CD4-positive, CD25-positive, alpha-beta regulatory T cell (primary cell): ENCODE results near the gene LTC4S. TPM values are rescaled to one million over a fixed set of nuclear protein-coding genes. Genes with fewer than 3 reads are reported as not detected.

Source experiments
- ATAC-seq, 2 donors: fragments of 150-1000 bp; cut with Tn5 transposase; one replicate each; pipeline ENCODE4 v1.10.0; 2021; ENCODE audit warnings: low read depth in 2 of 2, moderate number of reproducible peaks in 2 of 2, moderate library complexity in 1 of 2
- DNase-seq, 3 donors: peaks; one replicate each; pipeline versions ENCODE4 v3.0.0 to v3.0.0-alpha.2; 2012 to 2022; ENCODE audit warnings: mixed read lengths in 1 of 3
- H3K27ac ChIP-seq: one replicate; pipeline ENCODE4 v1.7.0; 2013; ENCODE audit warnings: mild to moderate bottlenecking, low read length; ENCODE audit not compliant: insufficient read depth, poor library complexity, severe bottlenecking
- H3K27me3 ChIP-seq: one replicate; pipeline ENCODE4 v1.7.0; 2013; ENCODE audit warnings: low read length; ENCODE audit not compliant: control insufficient read depth, insufficient read depth
- H3K36me3 ChIP-seq: one replicate; pipeline ENCODE4 v1.7.0; 2013; ENCODE audit warnings: mild to moderate bottlenecking, low read length, moderate library complexity; ENCODE audit not compliant: control insufficient read depth, insufficient read depth
- H3K4me1 ChIP-seq: 2 replicates; pipeline ENCODE4 v1.7.0; 2013; ENCODE audit warnings: mild to moderate bottlenecking, low read length; ENCODE audit not compliant: insufficient read depth, control insufficient read depth, poor library complexity, severe bottlenecking
- H3K4me3 ChIP-seq: one replicate; pipeline ENCODE4 v1.7.0; 2013; ENCODE audit warnings: low read depth, mild to moderate bottlenecking, low read length, moderate library complexity
- H3K9me3 ChIP-seq, 2 experiments: 1 replicate in 1 of 2; 2 replicates in 1 of 2; pipeline ENCODE4 v1.7.0; 2013; ENCODE audit warnings: low read length in 2 of 2, mild to moderate bottlenecking in 1 of 2, moderate library complexity in 1 of 2; ENCODE audit not compliant: control insufficient read depth in 2 of 2
- H3K27ac Mint-ChIP-seq, 3 donors: one replicate each; pipeline ENCODE4 v1.8.0; 2020 to 2022; ENCODE audit warnings: mild to moderate bottlenecking in 3 of 3, mixed read lengths in 3 of 3, moderate library complexity in 2 of 3
- H3K27me3 Mint-ChIP-seq: one replicate; pipeline ENCODE4 v1.8.0; 2022; ENCODE audit warnings: mild to moderate bottlenecking, mixed read lengths
- H3K36me3 Mint-ChIP-seq: one replicate; pipeline ENCODE4 v1.8.0; 2020; ENCODE audit warnings: mixed read lengths
- H3K4me1 Mint-ChIP-seq, 4 donors: one replicate each; pipeline ENCODE4 v1.8.0; 2020 to 2022; ENCODE audit warnings: mixed read lengths in 4 of 4, mild to moderate bottlenecking in 1 of 4
- H3K4me3 Mint-ChIP-seq, 4 donors: one replicate each; pipeline ENCODE4 v1.8.0; 2020 to 2022; ENCODE audit warnings: mild to moderate bottlenecking in 4 of 4, mixed read lengths in 4 of 4, moderate library complexity in 3 of 4
- H3K9me3 Mint-ChIP-seq, 7 donors: one replicate each; pipeline ENCODE4 v1.8.0; 2020 to 2022; ENCODE audit warnings: mixed read lengths in 7 of 7, mild to moderate bottlenecking in 3 of 7, moderate library complexity in 2 of 7
- polyA plus RNA-seq, 4 donors: library from polyadenylated mRNA; unstranded; fragments of 300-500 nt; fragmentation: Illumina TruSeq; gene quantifications; one replicate each; pipeline ENCODE4 v1.2.3, GENCODE V29; 2021
- total RNA-seq: library from RNA; stranded (reverse); gene quantifications from one replicate; pipeline ENCODE4 v1.2.3, GENCODE V29; 2022

The LTC4S gene
- total and polyA plus RNA-seq, 5 donors from 2014 or later, result 0.48 to 4.3 (median 1.8) TPM

DNA sequence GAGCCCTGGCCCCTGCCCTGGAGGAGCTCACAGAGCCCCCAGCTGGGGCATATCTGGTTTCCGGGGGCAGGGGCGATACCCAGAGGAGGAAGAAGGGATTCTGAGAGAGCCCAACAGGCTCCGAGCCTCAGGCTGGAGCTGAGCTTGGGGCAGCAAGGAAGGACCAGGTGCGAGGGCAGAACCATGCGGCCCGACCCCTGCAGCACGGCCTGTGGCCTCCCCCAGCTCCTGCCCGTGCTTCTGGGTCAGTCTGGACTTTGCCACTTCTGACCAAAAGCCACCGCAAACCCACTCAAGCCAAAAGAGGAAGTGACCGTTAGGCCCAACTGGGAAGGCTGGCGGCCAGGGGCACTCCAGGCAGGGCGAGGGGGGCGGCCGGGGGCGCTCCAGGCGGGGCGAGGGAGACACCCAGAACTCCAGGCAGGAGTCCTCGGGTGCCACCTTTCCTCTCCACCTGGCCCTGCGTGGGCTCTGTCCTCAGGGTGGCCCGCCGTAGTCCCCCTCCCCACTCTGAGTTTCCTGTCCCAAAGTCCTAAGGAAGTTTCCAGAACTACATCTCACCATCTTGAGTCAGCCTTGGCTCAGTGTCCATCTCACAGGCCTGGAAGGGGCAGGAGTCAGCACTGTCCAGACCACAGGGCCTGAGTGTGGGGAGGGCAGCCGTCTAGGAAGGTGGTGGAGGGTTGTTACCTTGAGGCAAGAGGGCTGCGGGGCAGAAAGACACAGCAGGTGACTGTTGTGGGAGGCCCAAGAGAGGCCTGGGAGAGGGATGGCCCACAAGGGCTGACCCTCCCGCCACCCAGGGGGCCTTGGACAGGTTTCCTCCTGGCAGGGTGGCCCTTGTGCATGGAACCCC lies 946 bp upstream of the LTC4S start:
- H3K9me3 ChIP-seq, result no peaks in the 10 kb centered on the region
- no peaks in the 10 kb centered on the region for H3K27me3 Mint-ChIP-seq
- H3K27me3 ChIP-seq, result no peaks in the 10 kb centered on the region
- peak overlapping the region; percentile 73 to 86 (median 75) for H3K27ac Mint-ChIP-seq
- peaks cover 9% of the 10 kb centered on the region for H3K36me3 Mint-ChIP-seq
- H3K4me3 Mint-ChIP-seq, result peak overlapping the region; percentile 36 to 86 (median 74)
- peaks cover 0 to 2% (median 0%) of the 10 kb centered on the region in 7 donors for H3K9me3 Mint-ChIP-seq
- peaks cover 30% of the 10 kb centered on the region for H3K4me1 ChIP-seq
- no peak overlapping the region for H3K27ac ChIP-seq
- H3K4me3 ChIP-seq, result no peak overlapping the region
- H3K4me1 Mint-ChIP-seq, result peaks cover 0 to 38% (median 15%) of the 10 kb centered on the region in 4 donors
- H3K36me3 ChIP-seq, result no peaks in the 10 kb centered on the region
- DNase-seq (no peak), ATAC-seq (no peak)

- Histone ChIP-seq H3K27ac (no peak overlapping the region), H3K4me1 (peaks cover 30% of the 10 kb centered on the region), H3K4me3 (no peak overlapping the region), H3K36me3 (peaks cover 9% of the 10 kb centered on the region), H3K9me3 (no peaks in the 10 kb centered on the region), H3K27me3 (no peaks in the 10 kb centered on the region)
- Mint-ChIP-seq H3K4me1 (peaks cover 0 to 38% (median 13%) of the 10 kb centered on the region in 4 donors), H3K27ac (peak overlapping the region in 2 of 3 donors; percentile 14 to 75), H3K27me3 (no peaks in the 10 kb centered on the region), H3K9me3 (peaks cover 0 to 2% (median 0%) of the 10 kb centered on the region in 7 donors), H3K36me3 (peaks cover 12% of the 10 kb centered on the region), H3K4me3 (peak overlapping the region; percentile 69 to 89 (median 76))
- no peak for DNase-seq
- no peak for ATAC-seq
Measured at GRCh38 chr5:179794171-179794570, 385 bp downstream of the LTC4S start.

- no peak for ATAC-seq
- H3K27ac ChIP-seq, result no peak overlapping the region
- H3K36me3 ChIP-seq, result peaks cover 11% of the 10 kb centered on the region
- no peak overlapping the region for H3K4me3 ChIP-seq
- H3K9me3 Mint-ChIP-seq, result peaks cover 0 to 1% (median 0%) of the 10 kb centered on the region in 7 donors
- H3K4me1 ChIP-seq, result peaks cover 30% of the 10 kb centered on the region
- H3K4me3 Mint-ChIP-seq, result peak overlapping the region; percentile 56 to 89 (median 70)
- no peaks in the 10 kb centered on the region for H3K27me3 ChIP-seq
- no peak for DNase-seq
- peak overlapping the region in 2 of 3 donors; percentile 55 to 75 for H3K27ac Mint-ChIP-seq
- peaks cover 0 to 38% (median 13%) of the 10 kb centered on the region in 4 donors for H3K4me1 Mint-ChIP-seq
- peaks cover 16% of the 10 kb centered on the region for H3K36me3 Mint-ChIP-seq
- no peaks in the 10 kb centered on the region for H3K27me3 Mint-ChIP-seq
- H3K9me3 ChIP-seq, result no peaks in the 10 kb centered on the region
Measured at GRCh38 chr5:179794575-179794974, 789 bp downstream of the LTC4S start.

DNA sequence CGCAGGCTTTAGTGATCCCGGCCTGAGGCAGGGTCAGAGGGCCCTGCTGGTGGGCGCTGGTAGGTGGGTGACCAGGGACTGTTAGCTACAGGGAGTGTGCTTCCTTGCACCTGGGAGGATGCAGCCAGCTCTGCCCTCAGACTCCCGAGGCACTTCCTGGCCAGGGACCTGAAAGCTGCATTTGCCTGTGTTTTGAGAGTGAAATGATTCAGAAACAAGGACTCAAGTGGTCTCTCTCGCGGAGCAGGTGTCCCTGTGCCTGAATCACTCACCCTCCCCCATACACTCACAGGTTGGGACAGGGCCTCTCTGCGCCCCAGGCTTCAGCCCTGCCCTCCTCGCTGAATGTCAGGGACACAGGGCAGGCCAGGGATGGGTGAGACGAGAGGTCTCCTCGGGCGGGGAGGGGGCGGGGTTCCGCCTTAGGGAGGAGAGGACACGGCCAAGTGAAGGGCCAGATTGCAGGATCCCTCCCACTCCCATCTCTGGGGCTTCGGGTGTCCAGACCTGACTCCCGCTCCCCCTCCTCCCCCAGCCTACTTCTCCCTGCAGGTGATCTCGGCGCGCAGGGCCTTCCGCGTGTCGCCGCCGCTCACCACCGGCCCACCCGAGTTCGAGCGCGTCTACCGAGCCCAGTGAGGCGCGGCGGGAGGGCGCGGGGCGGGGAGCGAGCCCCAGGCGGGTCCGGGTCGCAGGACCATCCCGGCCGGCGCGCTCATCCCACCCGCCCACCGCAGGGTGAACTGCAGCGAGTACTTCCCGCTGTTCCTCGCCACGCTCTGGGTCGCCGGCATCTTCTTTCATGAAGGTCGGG lies 1.5 kb downstream of the LTC4S start:
- Mint-ChIP-seq H3K4me3 (peak overlapping the region; percentile 56 to 89 (median 70)), H3K27ac (peak overlapping the region in 1 of 3 donors; percentile 55), H3K9me3 (peaks cover 0 to 1% (median 0%) of the 10 kb centered on the region in 7 donors), H3K36me3 (peaks cover 18% of the 10 kb centered on the region), H3K4me1 (peaks cover 0 to 38% (median 13%) of the 10 kb centered on the region in 4 donors), H3K27me3 (no peaks in the 10 kb centered on the region)
- H3K9me3 ChIP-seq, result no peaks in the 10 kb centered on the region
- H3K4me1 ChIP-seq, result peaks cover 30% of the 10 kb centered on the region
- ATAC-seq (no peak), DNase-seq (no peak)
- H3K36me3 ChIP-seq, result peaks cover 11% of the 10 kb centered on the region
- no peaks in the 10 kb centered on the region for H3K27me3 ChIP-seq
- H3K27ac ChIP-seq, result no peak overlapping the region
- H3K4me3 ChIP-seq, result no peak overlapping the region

GRCh38 chr5:179795863-179796833 lies 2.4 kb downstream of the LTC4S start:
- H3K4me3 Mint-ChIP-seq, result peak overlapping the region; percentile 64 to 82 (median 74)
- H3K4me3 ChIP-seq, result no peak overlapping the region

GRCh38 chr5:179796877-179797608 lies 3.3 kb downstream of the LTC4S start:
- peaks cover 11% of the 10 kb centered on the region for H3K36me3 ChIP-seq
- peaks cover 0 to 42% (median 18%) of the 10 kb centered on the region in 4 donors for H3K4me1 Mint-ChIP-seq
- H3K27me3 ChIP-seq, result no peaks in the 10 kb centered on the region
- H3K4me3 ChIP-seq, result no peak overlapping the region
- no peak for DNase-seq
- peaks cover 21% of the 10 kb centered on the region for H3K36me3 Mint-ChIP-seq
- H3K9me3 Mint-ChIP-seq, result peaks cover 0 to 1% (median 0%) of the 10 kb centered on the region in 7 donors
- H3K4me1 ChIP-seq, result peaks cover 30% of the 10 kb centered on the region
- ATAC-seq, result no peak
- H3K27ac Mint-ChIP-seq, result peak overlapping the region in 2 of 3 donors; percentile 62 to 78
- H3K4me3 Mint-ChIP-seq, result peak overlapping the region; percentile 62 to 82 (median 74)
- H3K27ac ChIP-seq, result peak overlapping the region; percentile 51
- no peaks in the 10 kb centered on the region for H3K9me3 ChIP-seq
- no peaks in the 10 kb centered on the region for H3K27me3 Mint-ChIP-seq

More at GRCh38 chr5:179795863-179796833, 2.4 kb downstream of the LTC4S start:
- no peaks in the 10 kb centered on the region for H3K27me3 Mint-ChIP-seq
- peaks cover 0 to 1% (median 0%) of the 10 kb centered on the region in 7 donors for H3K9me3 Mint-ChIP-seq
- Histone ChIP-seq H3K9me3 (no peaks in the 10 kb centered on the region), H3K27ac (peak overlapping the region; percentile 51), H3K4me1 (peaks cover 30% of the 10 kb centered on the region), H3K27me3 (no peaks in the 10 kb centered on the region), H3K36me3 (peaks cover 11% of the 10 kb centered on the region)
- peak overlapping the region in 2 of 3 donors; percentile 62 to 78 for H3K27ac Mint-ChIP-seq
- peaks cover 0 to 38% (median 13%) of the 10 kb centered on the region in 4 donors for H3K4me1 Mint-ChIP-seq
- DNase-seq (peak; percentile 55 to 77 (median 67)), ATAC-seq (peak; percentile 67 to 77)
- H3K36me3 Mint-ChIP-seq, result peaks cover 18% of the 10 kb centered on the region
